ENCODE measurements around the gene TMEM256. TPM values are rescaled to one million over a fixed set of nuclear protein-coding genes. Genes with fewer than 3 reads are reported as not detected.
"Not testable (repeated sequence)": the region's sequence is repeated elsewhere in the genome, so short reads cannot be mapped to it uniquely, and the experiment has no call there.

Gene TMEM256
- total RNA-seq, 1 experiment from 2014 or later: 40.2 TPM

DNA sequence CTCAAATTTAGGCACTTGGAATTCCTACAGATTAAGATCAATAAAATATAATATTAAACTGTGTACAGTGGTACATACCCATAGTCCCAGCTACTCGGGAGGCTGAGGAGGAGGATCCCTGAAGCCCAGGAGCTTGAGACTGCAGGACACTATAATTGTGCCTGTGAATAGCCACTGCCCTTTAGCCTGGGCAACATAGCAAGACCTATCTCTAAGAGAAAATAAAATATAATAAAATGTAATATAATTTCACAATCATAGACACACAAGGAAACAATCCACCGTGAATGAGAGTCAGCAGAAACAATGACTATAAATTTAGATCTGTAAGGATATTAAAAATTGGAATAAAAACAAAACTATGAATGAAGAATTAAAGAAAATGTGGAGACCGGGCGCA is 33.0 kb downstream of the TMEM256 start:
- H3K4me1 ChIP-seq: no peaks in the 10 kb centered on the region

DNA sequence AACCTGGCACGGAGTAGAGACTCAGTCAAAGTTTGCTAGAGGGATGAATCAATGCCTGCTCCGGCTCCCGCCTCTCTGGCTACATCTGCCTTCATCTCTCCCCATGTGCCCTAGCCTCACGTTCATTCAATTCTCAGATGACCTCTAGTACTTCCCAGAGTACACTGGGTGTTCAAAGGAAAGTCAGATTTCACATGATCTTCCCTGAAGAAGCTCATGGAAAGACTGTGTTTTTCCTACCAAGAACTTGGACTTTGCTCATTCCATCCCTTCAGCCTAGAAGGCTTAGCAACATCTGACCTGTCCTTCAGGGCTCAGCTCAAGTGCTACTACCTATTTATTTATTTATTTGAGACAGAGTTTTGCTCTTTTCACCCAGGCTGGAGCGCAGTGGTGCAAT is 34.1 kb downstream of the TMEM256 start:
- Histone ChIP-seq H3K9me3 (no peaks in the 10 kb centered on the region), H3K27me3 (replicated peaks; ENCODE audit: control insufficient read depth, insufficient read depth, low read length) (no peaks in the 10 kb centered on the region), H3K36me3 (ENCODE audit: control insufficient read depth, insufficient read depth, low read length) (no peaks in the 10 kb centered on the region), H3K4me3 (ENCODE audit: low read depth, low read length) (no peak overlapping the region), H3K4me1 (no peaks in the 10 kb centered on the region)
- Mint-ChIP-seq H3K36me3 (ENCODE audit: insufficient read depth, unreplicated experiment) (no peaks in the 10 kb centered on the region), H3K9me3 (ENCODE audit: unreplicated experiment) (no peaks in the 10 kb centered on the region), H3K4me3 (ENCODE audit: unreplicated experiment) (no peak overlapping the region), H3K27ac (ENCODE audit: unreplicated experiment) (no peak overlapping the region), H3K27me3 (ENCODE audit: insufficient read depth, unreplicated experiment) (no peaks in the 10 kb centered on the region), H3K4me1 (ENCODE audit: low read depth, unreplicated experiment) (no peaks in the 10 kb centered on the region)
- intact Hi-C loops (cut with micrococcal nuclease; ENCODE audit: unreplicated experiment): no loop called here
- TF ChIP-seq, protein P1, sequence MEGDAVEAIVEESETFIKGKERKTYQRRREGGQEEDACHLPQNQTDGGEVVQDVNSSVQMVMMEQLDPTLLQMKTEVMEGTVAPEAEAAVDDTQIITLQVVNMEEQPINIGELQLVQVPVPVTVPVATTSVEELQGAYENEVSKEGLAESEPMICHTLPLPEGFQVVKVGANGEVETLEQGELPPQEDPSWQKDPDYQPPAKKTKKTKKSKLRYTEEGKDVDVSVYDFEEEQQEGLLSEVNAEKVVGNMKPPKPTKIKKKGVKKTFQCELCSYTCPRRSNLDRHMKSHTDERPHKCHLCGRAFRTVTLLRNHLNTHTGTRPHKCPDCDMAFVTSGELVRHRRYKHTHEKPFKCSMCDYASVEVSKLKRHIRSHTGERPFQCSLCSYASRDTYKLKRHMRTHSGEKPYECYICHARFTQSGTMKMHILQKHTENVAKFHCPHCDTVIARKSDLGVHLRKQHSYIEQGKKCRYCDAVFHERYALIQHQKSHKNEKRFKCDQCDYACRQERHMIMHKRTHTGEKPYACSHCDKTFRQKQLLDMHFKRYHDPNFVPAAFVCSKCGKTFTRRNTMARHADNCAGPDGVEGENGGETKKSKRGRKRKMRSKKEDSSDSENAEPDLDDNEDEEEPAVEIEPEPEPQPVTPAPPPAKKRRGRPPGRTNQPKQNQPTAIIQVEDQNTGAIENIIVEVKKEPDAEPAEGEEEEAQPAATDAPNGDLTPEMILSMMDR (IDR thresholded peaks at IDR 0.05; ENCODE audit: insufficient read depth in 1 of 2, low read depth in 1 of 2, low read length in 1 of 2, severe bottlenecking in 1 of 2, unreplicated experiment in 1 of 2): no peak
- BruUV-seq (replicated peaks): no TSS peak
- CTCF ChIA-PET: no interaction called here
- no peak for DNase-seq
- POLR2A ChIA-PET: interaction anchor here (0.6 kb wide), 1 partner anchor 147 kb away, joined by 3 read pairs; no protein-coding TSS in a partner anchor

More for the DNA sequence above, 33.0 kb downstream of the TMEM256 start:
- Mint-ChIP-seq H3K27me3 (ENCODE audit: insufficient read depth, unreplicated experiment) (no peaks in the 10 kb centered on the region), H3K36me3 (ENCODE audit: insufficient read depth, unreplicated experiment) (no peaks in the 10 kb centered on the region), H3K9me3 (ENCODE audit: unreplicated experiment) (no peaks in the 10 kb centered on the region), H3K27ac (ENCODE audit: unreplicated experiment) (no peak overlapping the region), H3K4me3 (ENCODE audit: unreplicated experiment) (no peak overlapping the region), H3K4me1 (ENCODE audit: low read depth, unreplicated experiment) (no peaks in the 10 kb centered on the region)
- Histone ChIP-seq H3K27me3 (replicated peaks; ENCODE audit: control insufficient read depth, insufficient read depth, low read length) (no peaks in the 10 kb centered on the region), H3K36me3 (ENCODE audit: control insufficient read depth, insufficient read depth, low read length) (no peaks in the 10 kb centered on the region), H3K4me3 (ENCODE audit: low read depth, low read length) (no peak overlapping the region), H3K9me3 (no peaks in the 10 kb centered on the region)
- TF ChIP-seq, protein P1 (IDR thresholded peaks at IDR 0.05; ENCODE audit: insufficient read depth in 1 of 2, low read depth in 1 of 2, low read length in 1 of 2, severe bottlenecking in 1 of 2, unreplicated experiment in 1 of 2): no peak
- DNase-seq: no peak
- ChIA-PET POLR2A (interaction anchor here (0.6 kb wide), 1 partner anchor 110 kb away, joined by 3 read pairs; the partner anchor contains the start of gene SLC35G6), CTCF (no interaction called here)
- BruUV-seq (replicated peaks): no TSS peak
- intact Hi-C loops (cut with micrococcal nuclease; ENCODE audit: unreplicated experiment): no loop called here

DNA sequence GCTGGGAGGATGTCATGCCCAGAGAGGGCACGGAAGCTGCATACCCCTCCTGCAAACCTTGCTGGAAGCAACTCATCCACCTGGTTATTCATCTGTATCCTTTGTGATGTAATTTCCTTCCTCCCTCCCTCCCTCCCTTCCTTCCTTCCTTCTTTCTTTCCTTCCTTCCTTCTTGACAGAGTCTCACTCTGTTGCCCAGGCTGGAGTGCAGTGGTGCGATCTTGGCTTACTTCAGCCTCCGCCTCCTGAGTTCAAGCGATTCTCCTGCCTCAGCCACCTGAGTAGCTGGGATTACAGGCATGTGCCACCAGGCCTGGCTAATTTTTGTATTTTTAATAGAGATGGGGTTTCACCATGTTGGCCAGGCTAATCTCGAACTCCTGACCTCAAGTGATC is 35.3 kb downstream of the TMEM256 start:
- BruUV-seq (replicated peaks); H3K4me1 ChIP-seq; H3K4me3 Mint-ChIP-seq (ENCODE audit: unreplicated experiment); H3K4me1 Mint-ChIP-seq (ENCODE audit: low read depth, unreplicated experiment); CTCF ChIA-PET; H3K4me3 ChIP-seq (ENCODE audit: low read depth, low read length); POLR2A ChIA-PET; intact Hi-C loops (cut with micrococcal nuclease; ENCODE audit: unreplicated experiment); H3K27me3 ChIP-seq (replicated peaks; ENCODE audit: control insufficient read depth, insufficient read depth, low read length); H3K27me3 Mint-ChIP-seq (ENCODE audit: insufficient read depth, unreplicated experiment); H3K36me3 ChIP-seq (ENCODE audit: control insufficient read depth, insufficient read depth, low read length); DNase-seq; H3K27ac Mint-ChIP-seq (ENCODE audit: unreplicated experiment); H3K9me3 ChIP-seq; H3K36me3 Mint-ChIP-seq (ENCODE audit: insufficient read depth, unreplicated experiment); H3K9me3 Mint-ChIP-seq (ENCODE audit: unreplicated experiment): not testable (repeated sequence)

Measured in Caco-2 (cell line).